ENCODE results near the gene SLIT1. TPM values are rescaled to one million over a fixed set of nuclear protein-coding genes. Genes with fewer than 3 reads are reported as not detected.

Gene SLIT1
- total RNA-seq, 1 donor from 2014 or later = 0.23 TPM

- Mint-ChIP-seq H3K4me3 (ENCODE audit: unreplicated experiment) (no peak overlapping the region), H3K36me3 (ENCODE audit: low read depth, unreplicated experiment) (no peaks in the 10 kb centered on the region), H3K4me1 (ENCODE audit: low read depth, unreplicated experiment) (no peaks in the 10 kb centered on the region), H3K27ac (ENCODE audit: unreplicated experiment) (no peak overlapping the region), H3K9me3 (ENCODE audit: unreplicated experiment) (no peaks in the 10 kb centered on the region), H3K27me3 (ENCODE audit: low read depth, unreplicated experiment) (peaks cover 71% of the 10 kb centered on the region)
- Histone ChIP-seq H3K36me3 (ENCODE audit: insufficient read depth, low read length) (no peaks in the 10 kb centered on the region), H3K9ac (ENCODE audit: low read length) (no peak overlapping the region), H3K27ac (ENCODE audit: low read depth, low read length) (no peak overlapping the region), H3K27me3 (ENCODE audit: insufficient read depth, low read length) (peaks cover 33% of the 10 kb centered on the region), H3K4me2 (ENCODE audit: low read length) (no peak overlapping the region), H3K4me3 (ENCODE audit: insufficient read depth, low read depth, low read length) (no peak overlapping the region), H4K20me1 (ENCODE audit: insufficient read depth, low read length) (no peaks in the 10 kb centered on the region), H3K79me2 (ENCODE audit: insufficient read depth, low read length) (no peaks in the 10 kb centered on the region), H3K4me1 (ENCODE audit: insufficient read depth, low read length) (no peaks in the 10 kb centered on the region), H2AFZ (ENCODE audit: low read depth, low read length) (no peak overlapping the region), H3K9me3 (ENCODE audit: insufficient read depth, low read depth, low read length) (no peaks in the 10 kb centered on the region)
- no peak for DNase-seq (ENCODE audit: low read depth)
- no peak for TF ChIP-seq EZH2 (IDR thresholded peaks at IDR 0.05; ENCODE audit: insufficient read depth, low read length)
- no peak for TF ChIP-seq CTCF (IDR thresholded peaks at IDR 0.05; ENCODE audit: insufficient read depth, low read depth, low read length)
- no peak for FAIRE-seq
These were observed 84.4 kb downstream of the SLIT1 start for GRCh38 chr10:97101166-97101940.

- Histone ChIP-seq H3K36me3 (ENCODE audit: insufficient read depth, low read length) (no peaks in the 10 kb centered on the region), H3K4me2 (ENCODE audit: low read length) (no peak overlapping the region), H3K27me3 (ENCODE audit: insufficient read depth, low read length) (peaks cover 35% of the 10 kb centered on the region), H3K4me3 (ENCODE audit: insufficient read depth, low read depth, low read length) (no peak overlapping the region), H3K9ac (ENCODE audit: low read length) (no peak overlapping the region), H3K9me3 (ENCODE audit: insufficient read depth, low read depth, low read length) (no peaks in the 10 kb centered on the region), H3K27ac (ENCODE audit: low read depth, low read length) (no peak overlapping the region), H4K20me1 (ENCODE audit: insufficient read depth, low read length) (no peaks in the 10 kb centered on the region), H2AFZ (ENCODE audit: low read depth, low read length) (no peak overlapping the region), H3K79me2 (ENCODE audit: insufficient read depth, low read length) (no peaks in the 10 kb centered on the region), H3K4me1 (ENCODE audit: insufficient read depth, low read length) (no peaks in the 10 kb centered on the region)
- DNase-seq (ENCODE audit: low read depth) (no peak), FAIRE-seq (no peak)
- Mint-ChIP-seq H3K36me3 (ENCODE audit: low read depth, unreplicated experiment) (no peaks in the 10 kb centered on the region), H3K4me3 (ENCODE audit: unreplicated experiment) (no peak overlapping the region), H3K9me3 (ENCODE audit: unreplicated experiment) (no peaks in the 10 kb centered on the region), H3K4me1 (ENCODE audit: low read depth, unreplicated experiment) (no peaks in the 10 kb centered on the region), H3K27me3 (ENCODE audit: low read depth, unreplicated experiment) (peaks cover 70% of the 10 kb centered on the region), H3K27ac (ENCODE audit: unreplicated experiment) (no peak overlapping the region)
- no peak for TF ChIP-seq CTCF (IDR thresholded peaks at IDR 0.05; ENCODE audit: insufficient read depth, low read depth, low read length)
- TF ChIP-seq EZH2 (IDR thresholded peaks at IDR 0.05; ENCODE audit: insufficient read depth, low read length) = no peak
These were observed 85.1 kb downstream of the SLIT1 start for GRCh38 chr10:97100657-97101056.

- DNase-seq (ENCODE audit: low read depth) (no peak), FAIRE-seq (no peak)
- H3K27ac ChIP-seq (ENCODE audit: low read depth, low read length) = no peak overlapping the region
- H3K27me3 ChIP-seq (ENCODE audit: insufficient read depth, low read length) = peaks cover 37% of the 10 kb centered on the region
- H3K9me3 ChIP-seq (ENCODE audit: insufficient read depth, low read depth, low read length) = no peaks in the 10 kb centered on the region
- TF ChIP-seq EZH2 (IDR thresholded peaks at IDR 0.05; ENCODE audit: insufficient read depth, low read length) = no peak
- TF ChIP-seq CTCF (IDR thresholded peaks at IDR 0.05; ENCODE audit: insufficient read depth, low read depth, low read length) = no peak
- H3K4me3 ChIP-seq (ENCODE audit: insufficient read depth, low read depth, low read length) = no peak overlapping the region
- H3K4me2 ChIP-seq (ENCODE audit: low read length) = no peak overlapping the region
- H4K20me1 ChIP-seq (ENCODE audit: insufficient read depth, low read length) = no peaks in the 10 kb centered on the region
- H3K4me1 Mint-ChIP-seq (ENCODE audit: low read depth, unreplicated experiment) = no peaks in the 10 kb centered on the region
- H3K36me3 Mint-ChIP-seq (ENCODE audit: low read depth, unreplicated experiment) = no peaks in the 10 kb centered on the region
- no peaks in the 10 kb centered on the region for H3K4me1 ChIP-seq (ENCODE audit: insufficient read depth, low read length)
- H3K9me3 Mint-ChIP-seq (ENCODE audit: unreplicated experiment) = no peaks in the 10 kb centered on the region
- H3K79me2 ChIP-seq (ENCODE audit: insufficient read depth, low read length) = no peaks in the 10 kb centered on the region
- H3K27ac Mint-ChIP-seq (ENCODE audit: unreplicated experiment) = no peak overlapping the region
- H3K4me3 Mint-ChIP-seq (ENCODE audit: unreplicated experiment) = no peak overlapping the region
- no peaks in the 10 kb centered on the region for H3K36me3 ChIP-seq (ENCODE audit: insufficient read depth, low read length)
- H3K27me3 Mint-ChIP-seq (ENCODE audit: low read depth, unreplicated experiment) = peaks cover 68% of the 10 kb centered on the region
- no peak overlapping the region for H3K9ac ChIP-seq (ENCODE audit: low read length)
- H2AFZ ChIP-seq (ENCODE audit: low read depth, low read length) = no peak overlapping the region
These were observed 85.9 kb downstream of the SLIT1 start for GRCh38 chr10:97099868-97100267.
